ENCODE results near the gene ENTPD8.

GRCh38 chr9:137467896-137468295 is 26.7 kb upstream of the ENTPD8 start:
- TF ChIP-seq CTCF (IDR thresholded peaks at IDR 0.05) (no peak), POLR2A (IDR thresholded peaks at IDR 0.05) (no peak)

All from esophagus squamous epithelium (tissue), 4 donors.